Vagina (tissue), 2 donors: ENCODE measurements around the gene PDE5A.
"Not testable (repeated sequence)": the region's sequence is repeated elsewhere in the genome, so short reads cannot be mapped to it uniquely, and the experiment has no call there.

Experiments used
- POLR2A ChIP-seq, 2 donors: fragments of 450-650 bp; IDR thresholded peaks; one replicate each; pipeline ENCODE4 v1.6.1; 2017; ENCODE audit warnings: antibody characterized with exemption in 2 of 2, mild to moderate bottlenecking in 2 of 2, moderate library complexity in 2 of 2
- TF ChIP-seq, protein P1 (sequence below), 3 experiments: fragments of 450-650 bp in 2 of 3; fragments of 200-600 bp in 1 of 3; sonication (generic) in 1 of 3; IDR thresholded peaks; one replicate each; pipeline ENCODE4 v1.5.1; 2017 to 2019; ENCODE audit warnings: antibody characterized with exemption in 3 of 3, mild to moderate bottlenecking in 2 of 3, moderate library complexity in 2 of 3

DNA sequence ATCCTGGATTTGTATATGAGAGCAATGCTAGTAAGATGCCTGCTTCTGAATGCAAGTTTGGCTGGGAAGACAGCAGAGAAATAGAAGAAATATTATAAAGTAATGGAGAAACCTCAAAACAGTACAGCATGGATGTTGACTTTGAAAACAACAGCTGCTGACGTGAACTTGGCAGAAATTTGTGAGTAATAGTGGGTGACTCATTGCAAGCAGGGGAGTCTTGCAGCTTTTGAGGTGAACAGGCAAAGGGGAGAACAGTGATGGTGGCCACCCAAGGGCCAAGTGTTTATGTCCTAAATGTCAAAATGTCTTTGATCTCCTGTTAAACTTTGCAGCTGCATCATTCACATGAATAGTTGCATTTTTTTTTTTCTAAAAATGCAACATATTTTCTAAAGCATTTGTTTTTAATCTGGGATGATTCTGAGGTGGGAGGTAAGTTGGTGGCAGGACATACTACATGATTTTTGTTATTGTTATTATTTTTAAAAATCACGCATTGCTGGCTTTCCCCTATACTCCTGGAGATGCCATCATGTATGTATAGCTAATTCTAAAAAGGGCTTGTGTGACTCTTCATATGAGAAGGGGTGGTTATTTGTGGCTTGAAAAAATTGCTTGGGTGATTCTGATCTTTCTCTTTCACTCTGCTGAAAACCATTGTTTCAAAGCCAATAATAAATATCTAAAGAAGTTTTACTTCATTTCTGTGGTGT, 158.4 kb downstream of the PDE5A start:
- TF ChIP-seq, protein P1, sequence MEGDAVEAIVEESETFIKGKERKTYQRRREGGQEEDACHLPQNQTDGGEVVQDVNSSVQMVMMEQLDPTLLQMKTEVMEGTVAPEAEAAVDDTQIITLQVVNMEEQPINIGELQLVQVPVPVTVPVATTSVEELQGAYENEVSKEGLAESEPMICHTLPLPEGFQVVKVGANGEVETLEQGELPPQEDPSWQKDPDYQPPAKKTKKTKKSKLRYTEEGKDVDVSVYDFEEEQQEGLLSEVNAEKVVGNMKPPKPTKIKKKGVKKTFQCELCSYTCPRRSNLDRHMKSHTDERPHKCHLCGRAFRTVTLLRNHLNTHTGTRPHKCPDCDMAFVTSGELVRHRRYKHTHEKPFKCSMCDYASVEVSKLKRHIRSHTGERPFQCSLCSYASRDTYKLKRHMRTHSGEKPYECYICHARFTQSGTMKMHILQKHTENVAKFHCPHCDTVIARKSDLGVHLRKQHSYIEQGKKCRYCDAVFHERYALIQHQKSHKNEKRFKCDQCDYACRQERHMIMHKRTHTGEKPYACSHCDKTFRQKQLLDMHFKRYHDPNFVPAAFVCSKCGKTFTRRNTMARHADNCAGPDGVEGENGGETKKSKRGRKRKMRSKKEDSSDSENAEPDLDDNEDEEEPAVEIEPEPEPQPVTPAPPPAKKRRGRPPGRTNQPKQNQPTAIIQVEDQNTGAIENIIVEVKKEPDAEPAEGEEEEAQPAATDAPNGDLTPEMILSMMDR (IDR thresholded peaks at IDR 0.05) = not testable (repeated sequence)
- TF ChIP-seq POLR2A (IDR thresholded peaks at IDR 0.05) = not testable (repeated sequence)
